Measurements from ENCODE around the gene TMA7. TPM values are rescaled to one million over a fixed set of nuclear protein-coding genes. Genes with fewer than 3 reads are reported as not detected.

Gene TMA7
- total and polyA plus RNA-seq, 10 of the 15 experiments (the other 5 are each of a cell fraction or from before 2014, with no cell fraction given): 319 to 1,760 (median 752) TPM

DNA sequence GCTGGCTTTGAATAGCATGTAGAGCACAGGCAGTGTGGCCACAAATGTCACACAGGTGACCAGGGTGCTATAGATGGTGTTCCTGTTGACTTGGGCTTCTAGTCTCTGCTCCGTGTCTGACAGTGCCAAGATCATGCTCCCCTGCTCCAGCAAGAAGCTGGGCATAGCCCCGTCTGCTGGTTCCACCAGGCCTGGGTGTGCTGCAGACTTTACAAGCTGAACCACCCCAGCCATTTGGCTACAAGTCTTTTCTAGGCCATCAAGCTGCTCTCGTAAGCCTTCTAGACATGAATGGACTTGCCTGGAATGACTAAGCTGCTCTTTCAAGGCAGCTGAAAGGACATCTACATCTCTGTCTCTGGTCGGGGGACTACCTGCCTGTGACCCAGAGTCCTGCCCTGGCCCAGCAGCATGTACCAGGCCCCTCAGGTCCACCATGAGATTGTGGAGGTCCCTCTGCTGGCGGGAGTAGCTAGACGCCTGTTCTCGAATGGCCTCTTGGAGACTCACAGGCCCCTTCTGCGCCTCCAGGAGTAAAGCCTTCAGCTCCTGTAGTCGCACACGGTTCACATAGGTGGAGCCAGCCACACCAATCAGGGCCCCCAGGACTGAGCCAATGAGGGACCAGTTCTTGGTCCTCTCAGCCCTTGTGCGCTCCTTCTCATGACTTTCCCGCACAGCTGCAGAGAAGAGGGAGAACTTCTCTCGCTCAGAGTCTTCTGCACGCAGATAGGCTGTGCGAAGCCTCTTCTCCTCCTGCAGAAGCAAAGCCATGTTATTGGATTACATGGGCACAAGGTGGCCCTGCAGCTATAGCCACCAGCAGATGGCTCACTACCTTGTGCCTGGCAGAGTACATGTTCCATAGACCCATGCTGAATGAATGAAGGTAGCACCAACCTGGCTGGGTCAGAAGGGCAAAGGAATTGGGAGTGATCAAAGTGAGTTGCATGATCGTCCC lies 7.4 kb upstream of the TMA7 start:
- Histone ChIP-seq H3K4me3 (no peak overlapping the region), H3K9ac (ENCODE audit: control insufficient read depth, insufficient read depth, low read length) (no peak overlapping the region), H2AFZ (ENCODE audit: control insufficient read depth, low read depth, low read length) (no peak overlapping the region), H3K36me3 (ENCODE audit: control insufficient read depth in 2 of 2, insufficient read depth in 2 of 2, low read length in 1 of 2) (peaks cover 2 to 16% of the 10 kb centered on the region in 2 experiments; a peak in 2 of 4 replicates), H3K9me3 (replicated peaks; ENCODE audit: control insufficient read depth, insufficient read depth, low read length) (no peaks in the 10 kb centered on the region), H3K4me2 (ENCODE audit: control insufficient read depth, insufficient read depth) (no peak overlapping the region), H3K27me3 (replicated peaks in 1 of 2; ENCODE audit: control insufficient read depth in 2 of 2, insufficient read depth in 2 of 2, low read length in 1 of 2) (no peaks in the 10 kb centered on the region), H4K20me1 (ENCODE audit: control insufficient read depth, insufficient read depth) (no peaks in the 10 kb centered on the region), H3K79me2 (ENCODE audit: control insufficient read depth, insufficient read depth, low read length) (no peaks in the 10 kb centered on the region; the same call in none of the 2 replicates), H3K4me1 (ENCODE audit: control insufficient read depth, insufficient read depth, low read length) (peaks cover 19% of the 10 kb centered on the region), H3K27ac (ENCODE audit: control insufficient read depth, insufficient read depth) (peak overlapping the region; percentile 54)
- FAIRE-seq (no peak), ATAC-seq (peak; percentile 2; the same call in 1 of the 3 replicates), DNase-seq (ENCODE audit: low read depth, low spot score) (no peak)
- in situ Hi-C loops (cut with MboI) (no loop called here), intact Hi-C loops (cut with micrococcal nuclease; ENCODE audit: unreplicated experiment) (no loop called here)
- ChIA-PET SMC1A (ENCODE audit: uncharacterized antibody, unreplicated experiment) (interaction anchor here (0.6 to 11.5 kb wide), 4 partner anchors 31 to 202 kb away, joined by 3 to 287 read pairs (median 4); no protein-coding TSS in a partner anchor), CTCF (interaction anchor here (1.4 to 12.5 kb wide), 6 partner anchors 24 to 238 kb away, joined by 3 to 757 read pairs (median 134); partner anchors contain the start of genes CAMP and PFKFB4), RAD21 (ENCODE audit: unreplicated experiment) (interaction anchor here (0.8 to 2.7 kb wide), 5 partner anchors 31 to 159 kb away, joined by 3 to 28 read pairs (median 4); partner anchors contain the start of gene NME6), POLR2A (interaction anchor here (0.5 kb wide), 2 partner anchors 94 to 212 kb away, joined by 3 read pairs; no protein-coding TSS in a partner anchor)
- TF ChIP-seq IRF4 (IDR thresholded peaks at IDR 0.05; ENCODE audit: low read depth, low read length): peak; percentile 39; the same call in 1 of the 2 replicates
- no peak for TF ChIP-seq ATF7 (IDR thresholded peaks at IDR 0.05; ENCODE audit: low read depth)
- TF ChIP-seq, protein P1, sequence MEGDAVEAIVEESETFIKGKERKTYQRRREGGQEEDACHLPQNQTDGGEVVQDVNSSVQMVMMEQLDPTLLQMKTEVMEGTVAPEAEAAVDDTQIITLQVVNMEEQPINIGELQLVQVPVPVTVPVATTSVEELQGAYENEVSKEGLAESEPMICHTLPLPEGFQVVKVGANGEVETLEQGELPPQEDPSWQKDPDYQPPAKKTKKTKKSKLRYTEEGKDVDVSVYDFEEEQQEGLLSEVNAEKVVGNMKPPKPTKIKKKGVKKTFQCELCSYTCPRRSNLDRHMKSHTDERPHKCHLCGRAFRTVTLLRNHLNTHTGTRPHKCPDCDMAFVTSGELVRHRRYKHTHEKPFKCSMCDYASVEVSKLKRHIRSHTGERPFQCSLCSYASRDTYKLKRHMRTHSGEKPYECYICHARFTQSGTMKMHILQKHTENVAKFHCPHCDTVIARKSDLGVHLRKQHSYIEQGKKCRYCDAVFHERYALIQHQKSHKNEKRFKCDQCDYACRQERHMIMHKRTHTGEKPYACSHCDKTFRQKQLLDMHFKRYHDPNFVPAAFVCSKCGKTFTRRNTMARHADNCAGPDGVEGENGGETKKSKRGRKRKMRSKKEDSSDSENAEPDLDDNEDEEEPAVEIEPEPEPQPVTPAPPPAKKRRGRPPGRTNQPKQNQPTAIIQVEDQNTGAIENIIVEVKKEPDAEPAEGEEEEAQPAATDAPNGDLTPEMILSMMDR (IDR thresholded peaks at IDR 0.05 in 2 of 3, conservative IDR thresholded peaks at IDR 0.05 in 1 of 3; ENCODE audit: control insufficient read depth in 2 of 3, extremely low read depth in 1 of 3, insufficient read depth in 1 of 3, low read depth in 3 of 3, low read length in 3 of 3): peak in 2 of 3 experiments; percentile 18; a peak in 3 of 6 replicates
- TF ChIP-seq NFYA (IDR thresholded peaks at IDR 0.05; ENCODE audit: borderline replicate concordance, low read depth, low read length): no peak
- no peak for TF ChIP-seq STAT1 (conservative IDR thresholded peaks at IDR 0.05)
- TF ChIP-seq, protein P2, sequence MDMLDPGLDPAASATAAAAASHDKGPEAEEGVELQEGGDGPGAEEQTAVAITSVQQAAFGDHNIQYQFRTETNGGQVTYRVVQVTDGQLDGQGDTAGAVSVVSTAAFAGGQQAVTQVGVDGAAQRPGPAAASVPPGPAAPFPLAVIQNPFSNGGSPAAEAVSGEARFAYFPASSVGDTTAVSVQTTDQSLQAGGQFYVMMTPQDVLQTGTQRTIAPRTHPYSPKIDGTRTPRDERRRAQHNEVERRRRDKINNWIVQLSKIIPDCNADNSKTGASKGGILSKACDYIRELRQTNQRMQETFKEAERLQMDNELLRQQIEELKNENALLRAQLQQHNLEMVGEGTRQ (IDR thresholded peaks at IDR 0.05; ENCODE audit: borderline replicate concordance, low read depth, low read length): no peak
- TF ChIP-seq SMARCA5 (IDR thresholded peaks at IDR 0.05): no peak
- TF ChIP-seq EZH2 (IDR thresholded peaks at IDR 0.05; ENCODE audit: borderline replicate concordance, control insufficient read depth, low read depth, low read length): no peak
- TF ChIP-seq, protein P3, sequence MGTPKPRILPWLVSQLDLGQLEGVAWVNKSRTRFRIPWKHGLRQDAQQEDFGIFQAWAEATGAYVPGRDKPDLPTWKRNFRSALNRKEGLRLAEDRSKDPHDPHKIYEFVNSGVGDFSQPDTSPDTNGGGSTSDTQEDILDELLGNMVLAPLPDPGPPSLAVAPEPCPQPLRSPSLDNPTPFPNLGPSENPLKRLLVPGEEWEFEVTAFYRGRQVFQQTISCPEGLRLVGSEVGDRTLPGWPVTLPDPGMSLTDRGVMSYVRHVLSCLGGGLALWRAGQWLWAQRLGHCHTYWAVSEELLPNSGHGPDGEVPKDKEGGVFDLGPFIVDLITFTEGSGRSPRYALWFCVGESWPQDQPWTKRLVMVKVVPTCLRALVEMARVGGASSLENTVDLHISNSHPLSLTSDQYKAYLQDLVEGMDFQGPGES (IDR thresholded peaks at IDR 0.05): no peak
- 71% methylated on average over 16 of the region's 16 CpGs for WGBS (ENCODE audit: insufficient coverage, insufficient replicate concordance, low lambda C conversion rate, missing lambda C conversion rate)
- BruUV-seq (replicated peaks): no TSS peak

Data from GM12878 (cell line).